AG10803 (cell line): Measurements from ENCODE around the gene RAI14.
A peak's percentile ranks its signal among the peaks of the same experiment; 100 is the strongest.

ENCODE experiments used
- DNase-seq: peaks from one replicate; pipeline ENCODE4 v3.0.0; 2010; ENCODE audit warnings: low read depth
- H3K4me3 ChIP-seq: 2 replicates; pipeline ENCODE4 v1.5.1; 2011; ENCODE audit warnings: mild to moderate bottlenecking, low read length, control low read depth
- TF ChIP-seq, protein P1 (sequence below): conservative IDR thresholded peaks from 2 replicates; pipeline ENCODE4 v1.5.1; 2011; ENCODE audit warnings: mild to moderate bottlenecking, low read length, control low read depth, inconsistent platforms

Gene RAI14

DNA sequence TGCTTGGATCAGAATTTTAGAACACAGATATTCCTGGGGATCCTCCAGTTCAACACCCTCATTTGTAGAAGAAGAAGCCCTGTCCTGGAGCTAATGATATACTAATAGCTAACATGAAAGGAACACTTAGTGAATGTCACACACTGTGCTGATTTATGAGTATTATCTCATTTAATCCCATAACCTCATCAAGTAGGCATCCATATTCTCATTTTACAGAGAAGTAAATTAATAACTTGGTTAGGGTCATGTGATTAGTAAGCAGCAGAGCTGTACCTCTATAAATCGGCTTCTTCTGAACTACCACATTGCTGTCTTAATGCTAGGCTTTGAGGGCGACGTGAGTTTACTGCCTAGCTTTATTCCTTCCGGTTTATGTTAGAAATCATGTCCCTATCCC, 188.9 kb downstream of the RAI14 start:
- TF ChIP-seq, protein P1, sequence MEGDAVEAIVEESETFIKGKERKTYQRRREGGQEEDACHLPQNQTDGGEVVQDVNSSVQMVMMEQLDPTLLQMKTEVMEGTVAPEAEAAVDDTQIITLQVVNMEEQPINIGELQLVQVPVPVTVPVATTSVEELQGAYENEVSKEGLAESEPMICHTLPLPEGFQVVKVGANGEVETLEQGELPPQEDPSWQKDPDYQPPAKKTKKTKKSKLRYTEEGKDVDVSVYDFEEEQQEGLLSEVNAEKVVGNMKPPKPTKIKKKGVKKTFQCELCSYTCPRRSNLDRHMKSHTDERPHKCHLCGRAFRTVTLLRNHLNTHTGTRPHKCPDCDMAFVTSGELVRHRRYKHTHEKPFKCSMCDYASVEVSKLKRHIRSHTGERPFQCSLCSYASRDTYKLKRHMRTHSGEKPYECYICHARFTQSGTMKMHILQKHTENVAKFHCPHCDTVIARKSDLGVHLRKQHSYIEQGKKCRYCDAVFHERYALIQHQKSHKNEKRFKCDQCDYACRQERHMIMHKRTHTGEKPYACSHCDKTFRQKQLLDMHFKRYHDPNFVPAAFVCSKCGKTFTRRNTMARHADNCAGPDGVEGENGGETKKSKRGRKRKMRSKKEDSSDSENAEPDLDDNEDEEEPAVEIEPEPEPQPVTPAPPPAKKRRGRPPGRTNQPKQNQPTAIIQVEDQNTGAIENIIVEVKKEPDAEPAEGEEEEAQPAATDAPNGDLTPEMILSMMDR, result no peak
- no peak for DNase-seq
- no peak overlapping the region for H3K4me3 ChIP-seq

DNA sequence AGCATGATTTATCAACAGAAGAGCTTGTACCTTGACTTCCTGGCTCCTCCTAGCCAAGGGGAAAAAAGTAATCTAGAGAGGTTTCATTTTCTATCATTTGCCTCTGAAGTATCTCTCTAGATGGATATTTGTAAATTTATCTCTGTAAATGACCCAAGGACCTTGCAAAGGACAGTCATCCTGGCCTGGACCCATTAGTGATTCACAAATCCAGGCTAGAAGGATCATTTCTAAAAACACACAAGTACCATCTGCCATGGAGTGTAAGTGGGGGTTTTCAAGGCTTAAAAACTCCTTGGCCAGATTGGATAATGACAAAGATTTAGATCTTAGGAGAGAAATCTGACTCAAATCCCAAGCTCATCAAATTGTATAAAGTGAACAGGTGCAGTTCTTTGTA, 190.9 kb downstream of the RAI14 start:
- no peak overlapping the region for H3K4me3 ChIP-seq
- TF ChIP-seq, protein P1, result no peak
- DNase-seq, result no peak

DNA sequence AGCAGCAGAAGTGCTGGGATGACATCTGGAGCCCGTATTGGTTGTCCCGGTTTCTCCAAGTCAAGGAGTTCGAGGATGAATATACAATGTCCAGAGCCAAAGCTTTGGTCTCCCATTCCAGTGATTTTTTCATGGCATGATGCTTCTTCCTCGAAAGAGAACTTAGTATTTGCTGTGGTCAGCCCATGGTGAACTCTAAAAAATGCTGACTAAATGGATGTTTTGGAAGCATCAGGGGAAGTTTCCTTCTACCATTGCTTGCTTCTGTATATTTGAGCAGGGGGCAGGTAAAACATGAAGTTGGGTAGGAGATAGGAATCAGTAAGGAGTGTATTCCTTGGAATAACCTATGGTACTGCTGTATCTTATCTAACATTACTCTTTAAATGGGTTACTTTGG, 191.4 kb downstream of the RAI14 start:
- DNase-seq, result no peak
- H3K4me3 ChIP-seq, result no peak overlapping the region
- TF ChIP-seq, protein P1, result no peak

DNA sequence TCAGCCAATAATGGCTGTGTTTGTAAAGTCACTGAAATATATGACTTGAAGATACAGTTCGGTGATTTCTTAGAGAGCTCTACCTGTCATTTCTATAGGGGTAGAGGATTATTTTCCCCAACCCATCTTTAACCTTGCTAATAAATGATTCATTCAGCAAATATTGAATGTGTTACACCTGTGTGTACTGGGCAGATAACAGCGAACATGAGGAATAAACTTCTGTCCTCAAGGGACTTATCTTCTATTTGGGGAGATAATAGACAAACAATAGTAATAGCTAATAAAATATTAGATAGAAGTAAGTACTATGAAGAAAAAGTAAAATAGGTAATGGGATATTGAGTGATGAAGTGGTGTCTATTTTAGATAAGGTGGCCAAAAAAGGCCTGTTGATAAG, 192.1 kb downstream of the RAI14 start:
- DNase-seq, result no peak
- TF ChIP-seq, protein P1, result no peak
- no peak overlapping the region for H3K4me3 ChIP-seq

DNA sequence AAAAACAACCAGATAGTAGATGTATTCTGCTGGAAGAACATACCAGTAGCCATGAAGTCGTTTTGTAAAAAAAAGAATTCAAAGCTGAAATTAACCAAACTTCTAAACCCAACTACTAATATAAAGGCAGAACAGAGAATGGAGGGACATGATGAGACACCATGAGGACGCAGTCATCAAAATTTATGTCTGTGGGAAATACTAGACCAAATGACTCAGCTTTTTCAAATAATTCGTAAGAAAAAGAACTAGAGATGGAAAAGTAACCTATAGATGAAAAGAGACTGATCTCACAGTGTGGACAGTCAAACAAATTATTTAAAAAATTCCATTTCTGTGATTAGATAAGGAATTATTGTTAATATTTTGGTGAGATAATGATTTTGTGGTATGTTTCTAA, 193.1 kb downstream of the RAI14 start:
- H3K4me3 ChIP-seq, result no peak overlapping the region
- DNase-seq, result no peak
- TF ChIP-seq, protein P1, result no peak

DNA sequence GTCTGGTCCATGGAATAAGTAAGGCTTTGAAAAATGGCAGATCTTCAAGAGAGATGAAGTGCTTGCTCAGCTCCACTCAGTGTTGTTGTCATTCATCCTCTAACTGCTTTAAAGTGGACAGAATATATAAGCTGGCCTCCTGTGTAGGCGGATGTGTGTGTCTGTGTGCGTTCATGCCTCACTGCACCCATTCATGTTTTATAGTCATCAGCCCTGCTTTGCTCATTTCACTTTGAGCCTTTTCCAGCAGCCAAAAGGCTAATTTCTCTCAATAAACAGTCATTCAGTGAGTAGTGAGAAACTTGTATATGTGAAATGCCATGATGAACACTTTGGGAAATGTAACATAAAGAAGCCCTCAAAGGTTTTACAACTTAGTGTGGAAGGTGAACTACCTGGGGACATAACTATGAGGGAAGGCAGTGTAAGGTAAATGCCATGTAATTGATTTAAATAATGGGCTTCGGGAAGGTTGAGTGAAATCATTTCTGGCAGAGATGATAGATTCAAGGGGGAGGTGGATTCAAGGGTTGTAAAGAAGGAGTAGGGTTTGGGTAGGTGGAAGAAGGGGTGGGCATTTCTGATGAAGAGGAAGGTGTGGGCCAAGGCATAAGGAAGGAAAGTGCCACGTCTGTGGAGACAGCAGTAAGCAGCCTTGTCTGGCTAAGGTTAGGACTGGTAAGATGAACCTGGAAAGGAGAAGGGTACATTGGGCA, 198.5 kb downstream of the RAI14 start:
- TF ChIP-seq, protein P1, result no peak
- no peak overlapping the region for H3K4me3 ChIP-seq
- DNase-seq, result no peak

DNA sequence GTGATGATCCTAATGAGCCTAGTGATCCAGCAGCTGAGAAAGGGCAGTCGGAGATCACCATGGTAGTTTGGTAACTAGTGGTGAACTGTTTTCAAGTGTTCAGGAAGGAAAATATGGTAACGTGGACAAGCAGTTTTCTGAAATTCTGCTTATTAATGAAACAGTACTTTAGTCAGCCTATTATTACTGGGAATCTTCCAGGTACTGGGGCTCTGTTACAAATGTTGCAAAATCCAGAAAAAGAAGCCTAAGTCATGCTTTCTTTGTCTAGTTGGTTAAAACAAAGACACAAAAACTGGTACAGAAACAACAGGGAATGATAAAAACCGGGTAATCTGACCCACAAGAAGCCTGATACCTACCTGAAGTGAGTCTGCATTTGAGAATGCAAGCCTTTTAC, 201.0 kb downstream of the RAI14 start:
- no peak overlapping the region for H3K4me3 ChIP-seq
- TF ChIP-seq, protein P1, result no peak
- DNase-seq, result peak; percentile 33
